Putamen (tissue), 1 donor: ENCODE results near the gene ZNF277.

Source experiments
- DNase-seq: peaks from one replicate; pipeline ENCODE4 v3.0.0-alpha.2; 2016; ENCODE audit warnings: low spot score

The ZNF277 gene

GRCh38 chr7:112356596-112356995 is 150.1 kb downstream of the ZNF277 start:
- DNase-seq = no peak

GRCh38 chr7:112357136-112357535 is 150.6 kb downstream of the ZNF277 start:
- no peak for DNase-seq

- DNase-seq = no peak
These were observed 152.0 kb downstream of the ZNF277 start for GRCh38 chr7:112358513-112358912.

GRCh38 chr7:112359086-112359485 is 152.6 kb downstream of the ZNF277 start:
- no peak for DNase-seq

- DNase-seq = no peak
These were observed 154.2 kb downstream of the ZNF277 start for GRCh38 chr7:112360681-112361080.

GRCh38 chr7:112361154-112361553 is 154.7 kb downstream of the ZNF277 start:
- no peak for DNase-seq

GRCh38 chr7:112362053-112362650 is 155.7 kb downstream of the ZNF277 start:
- DNase-seq = no peak

GRCh38 chr7:112362731-112363131 is 156.2 kb downstream of the ZNF277 start:
- DNase-seq = no peak

GRCh38 chr7:112364388-112364787 is 157.9 kb downstream of the ZNF277 start:
- DNase-seq = no peak

- no peak for DNase-seq
These were observed 159.1 kb downstream of the ZNF277 start for GRCh38 chr7:112365551-112365950.

GRCh38 chr7:112366886-112367285 is 160.4 kb downstream of the ZNF277 start:
- DNase-seq = no peak

GRCh38 chr7:112370436-112370835 is 163.9 kb downstream of the ZNF277 start:
- DNase-seq = no peak

GRCh38 chr7:112371701-112372100 is 165.2 kb downstream of the ZNF277 start:
- DNase-seq = no peak

- DNase-seq = no peak
These were observed 165.6 kb downstream of the ZNF277 start for GRCh38 chr7:112372101-112372500.

- DNase-seq = no peak
These were observed 171.1 kb downstream of the ZNF277 start for GRCh38 chr7:112377593-112377992.

GRCh38 chr7:112381311-112382091 is 175.0 kb downstream of the ZNF277 start:
- DNase-seq = no peak

- DNase-seq = no peak
These were observed 177.3 kb downstream of the ZNF277 start for GRCh38 chr7:112383671-112384417.

GRCh38 chr7:112385516-112385915 is 179.0 kb downstream of the ZNF277 start:
- no peak for DNase-seq

GRCh38 chr7:112386619-112387018 is 180.1 kb downstream of the ZNF277 start:
- no peak for DNase-seq

- DNase-seq = no peak
These were observed 183.7 kb downstream of the ZNF277 start for GRCh38 chr7:112390167-112390566.

GRCh38 chr7:112391079-112391821 is 184.8 kb downstream of the ZNF277 start:
- DNase-seq = peak; percentile 27

- DNase-seq = peak; percentile 29
These were observed 185.4 kb downstream of the ZNF277 start for GRCh38 chr7:112391841-112392286.
